Nephron progenitor cell (in vitro differentiated cells): ENCODE measurements around the gene RTN4RL2.

Source experiments
- DNase-seq: peaks from one replicate; pipeline ENCODE4 v3.0.0; 2021
- H3K27ac Mint-ChIP-seq: 2 replicates; pipeline ENCODE4 v1.8.0; 2021; ENCODE audit warnings: mild to moderate bottlenecking, moderate library complexity, mixed read lengths
- H3K27me3 Mint-ChIP-seq: 2 replicates; pipeline ENCODE4 v1.8.0; 2021; ENCODE audit warnings: mild to moderate bottlenecking, low read depth, mixed read lengths; ENCODE audit not compliant: poor library complexity
- H3K36me3 Mint-ChIP-seq: 2 replicates; pipeline ENCODE4 v1.8.0; 2021; ENCODE audit warnings: low read depth, mixed read lengths
- H3K4me1 Mint-ChIP-seq: 2 replicates; pipeline ENCODE4 v1.8.0; 2021; ENCODE audit warnings: mixed read lengths
- H3K4me3 Mint-ChIP-seq: 2 replicates; pipeline ENCODE4 v1.8.0; 2021; ENCODE audit warnings: mild to moderate bottlenecking, moderate library complexity, mixed read lengths
- H3K9me3 Mint-ChIP-seq: 2 replicates; pipeline ENCODE4 v1.8.0; 2021; ENCODE audit warnings: mild to moderate bottlenecking, moderate library complexity, mixed read lengths
- TF ChIP-seq, protein P1 (sequence below): fragments of 200-600 bp; sonication (generic); IDR thresholded peaks from 2 replicates; pipeline ENCODE4 v1.5.0; 2021; ENCODE audit warnings: antibody characterized with exemption

RTN4RL2 gene

DNA sequence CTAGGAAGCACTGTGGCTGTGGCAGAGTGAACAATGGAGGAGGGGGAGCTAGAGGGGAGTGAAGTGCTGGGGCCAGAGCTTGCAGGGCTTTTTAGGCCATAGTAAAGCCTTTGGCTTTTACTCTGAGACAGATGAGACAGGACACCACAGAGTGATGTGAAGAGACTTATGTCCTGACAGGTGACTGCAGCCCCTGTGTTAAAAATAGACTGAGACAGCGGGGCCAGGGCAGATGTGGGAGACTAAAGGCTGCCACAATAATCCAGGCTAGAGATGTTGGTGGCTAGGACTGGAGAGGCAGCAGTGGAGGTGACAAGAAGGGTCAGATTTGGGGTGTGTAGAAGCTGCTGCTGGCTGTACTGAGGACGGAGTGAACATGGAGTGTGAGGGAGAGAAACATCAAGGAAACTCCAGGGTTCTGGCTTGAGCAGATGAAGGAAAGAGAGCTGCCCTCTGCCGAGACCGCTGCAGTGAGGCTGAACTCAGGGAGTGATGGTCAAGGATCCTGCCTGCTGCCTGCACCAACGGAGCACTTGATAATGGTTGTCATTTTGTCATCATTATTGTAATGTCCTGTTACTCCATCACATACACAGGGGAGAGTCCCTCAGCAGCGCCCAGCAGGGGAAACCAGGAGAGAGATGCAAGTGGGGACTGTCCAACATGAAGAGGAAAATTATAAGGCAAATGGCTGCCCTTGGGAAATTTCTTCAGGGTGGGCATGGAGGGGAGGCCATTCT, 27.8 kb downstream of the RTN4RL2 start:
- H3K36me3 Mint-ChIP-seq, result peaks cover 9% of the 10 kb centered on the region
- H3K4me3 Mint-ChIP-seq, result no peak overlapping the region
- H3K4me1 Mint-ChIP-seq, result peaks cover 18% of the 10 kb centered on the region
- TF ChIP-seq, protein P1, sequence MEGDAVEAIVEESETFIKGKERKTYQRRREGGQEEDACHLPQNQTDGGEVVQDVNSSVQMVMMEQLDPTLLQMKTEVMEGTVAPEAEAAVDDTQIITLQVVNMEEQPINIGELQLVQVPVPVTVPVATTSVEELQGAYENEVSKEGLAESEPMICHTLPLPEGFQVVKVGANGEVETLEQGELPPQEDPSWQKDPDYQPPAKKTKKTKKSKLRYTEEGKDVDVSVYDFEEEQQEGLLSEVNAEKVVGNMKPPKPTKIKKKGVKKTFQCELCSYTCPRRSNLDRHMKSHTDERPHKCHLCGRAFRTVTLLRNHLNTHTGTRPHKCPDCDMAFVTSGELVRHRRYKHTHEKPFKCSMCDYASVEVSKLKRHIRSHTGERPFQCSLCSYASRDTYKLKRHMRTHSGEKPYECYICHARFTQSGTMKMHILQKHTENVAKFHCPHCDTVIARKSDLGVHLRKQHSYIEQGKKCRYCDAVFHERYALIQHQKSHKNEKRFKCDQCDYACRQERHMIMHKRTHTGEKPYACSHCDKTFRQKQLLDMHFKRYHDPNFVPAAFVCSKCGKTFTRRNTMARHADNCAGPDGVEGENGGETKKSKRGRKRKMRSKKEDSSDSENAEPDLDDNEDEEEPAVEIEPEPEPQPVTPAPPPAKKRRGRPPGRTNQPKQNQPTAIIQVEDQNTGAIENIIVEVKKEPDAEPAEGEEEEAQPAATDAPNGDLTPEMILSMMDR, result no peak
- no peak for DNase-seq
- peaks cover 3% of the 10 kb centered on the region for H3K27me3 Mint-ChIP-seq
- peak overlapping the region; percentile 3 for H3K27ac Mint-ChIP-seq
- no peaks in the 10 kb centered on the region for H3K9me3 Mint-ChIP-seq

DNA sequence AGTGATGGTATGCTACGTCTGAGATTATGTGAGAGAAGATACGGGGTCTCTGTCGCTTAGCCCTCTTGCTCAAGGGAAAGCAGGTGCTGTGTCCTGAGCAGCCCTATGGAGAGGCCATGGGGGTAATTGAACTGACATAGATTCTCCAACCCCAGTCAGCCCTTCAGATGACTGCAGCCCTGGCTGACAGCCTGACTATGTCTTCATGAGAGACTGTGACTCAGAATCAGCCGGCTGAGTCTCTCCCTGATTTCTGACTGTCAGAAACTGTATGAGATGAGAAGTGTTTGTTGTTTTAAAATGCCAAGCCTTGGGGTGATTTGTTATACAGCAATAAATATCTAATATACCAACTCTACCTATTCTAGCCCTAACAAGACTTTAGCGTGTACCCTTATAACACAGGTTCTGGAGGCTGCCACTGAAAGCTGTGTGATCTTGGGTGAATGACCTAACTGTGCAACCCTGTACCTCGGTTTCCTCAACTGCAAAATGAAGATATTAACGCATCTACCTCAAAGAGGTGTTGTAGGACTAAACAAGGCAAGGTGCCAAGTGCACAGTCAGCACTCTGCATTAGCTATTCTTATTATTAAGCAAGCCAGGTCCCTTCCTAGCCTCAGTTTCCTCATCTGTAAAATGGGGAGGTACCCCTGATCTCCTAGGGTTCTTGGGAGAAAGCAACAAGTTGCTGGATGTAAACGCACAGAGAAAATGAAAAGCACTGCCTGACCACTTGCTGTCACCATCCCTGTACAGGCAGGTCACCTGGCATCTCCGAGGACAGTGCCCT, 30.3 kb downstream of the RTN4RL2 start:
- Mint-ChIP-seq H3K4me3 (no peak overlapping the region), H3K36me3 (peaks cover 8% of the 10 kb centered on the region), H3K27me3 (peaks cover 3% of the 10 kb centered on the region), H3K9me3 (no peaks in the 10 kb centered on the region), H3K4me1 (peaks cover 12% of the 10 kb centered on the region), H3K27ac (no peak overlapping the region)
- TF ChIP-seq, protein P1, result no peak
- no peak for DNase-seq

DNA sequence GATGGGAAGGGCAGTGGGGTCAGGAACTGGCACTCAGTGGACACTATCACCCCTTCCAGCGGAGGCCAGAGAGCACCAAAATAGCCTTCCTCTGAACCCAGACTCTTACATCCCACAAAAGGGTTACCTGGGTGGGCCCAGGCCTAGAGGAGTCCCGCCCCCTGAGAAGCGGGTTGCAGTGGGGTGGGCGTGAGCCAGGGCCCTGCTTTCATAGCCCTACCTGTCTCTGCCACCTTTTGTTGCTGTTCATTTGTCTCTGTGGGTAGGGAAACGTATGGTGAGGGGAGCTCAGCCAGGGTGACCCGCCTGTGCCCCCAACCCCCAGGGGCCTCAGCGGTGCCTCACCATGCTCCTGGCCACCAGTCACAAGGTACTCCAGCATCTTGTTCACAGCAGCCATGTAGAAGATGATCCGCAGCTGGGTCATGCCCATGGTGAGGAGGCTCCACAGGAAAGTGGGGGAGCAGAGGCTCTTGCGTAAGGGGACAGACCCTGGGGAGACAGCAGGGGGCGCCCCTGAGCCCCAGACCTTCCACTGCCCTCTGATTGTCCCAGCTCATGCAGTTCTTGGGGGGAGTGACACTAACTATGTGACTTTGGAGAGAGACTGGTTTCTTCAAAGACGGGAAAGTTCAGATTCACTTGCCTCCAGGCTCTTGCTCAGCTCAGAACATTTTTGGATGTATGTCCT, 31.2 kb downstream of the RTN4RL2 start:
- H3K4me3 Mint-ChIP-seq, result no peak overlapping the region
- H3K36me3 Mint-ChIP-seq, result peaks cover 10% of the 10 kb centered on the region
- peak; percentile 54 for DNase-seq
- no peaks in the 10 kb centered on the region for H3K9me3 Mint-ChIP-seq
- H3K4me1 Mint-ChIP-seq, result peaks cover 20% of the 10 kb centered on the region
- H3K27me3 Mint-ChIP-seq, result peaks cover 6% of the 10 kb centered on the region
- TF ChIP-seq, protein P1, result peak; percentile 56
- no peak overlapping the region for H3K27ac Mint-ChIP-seq

DNA sequence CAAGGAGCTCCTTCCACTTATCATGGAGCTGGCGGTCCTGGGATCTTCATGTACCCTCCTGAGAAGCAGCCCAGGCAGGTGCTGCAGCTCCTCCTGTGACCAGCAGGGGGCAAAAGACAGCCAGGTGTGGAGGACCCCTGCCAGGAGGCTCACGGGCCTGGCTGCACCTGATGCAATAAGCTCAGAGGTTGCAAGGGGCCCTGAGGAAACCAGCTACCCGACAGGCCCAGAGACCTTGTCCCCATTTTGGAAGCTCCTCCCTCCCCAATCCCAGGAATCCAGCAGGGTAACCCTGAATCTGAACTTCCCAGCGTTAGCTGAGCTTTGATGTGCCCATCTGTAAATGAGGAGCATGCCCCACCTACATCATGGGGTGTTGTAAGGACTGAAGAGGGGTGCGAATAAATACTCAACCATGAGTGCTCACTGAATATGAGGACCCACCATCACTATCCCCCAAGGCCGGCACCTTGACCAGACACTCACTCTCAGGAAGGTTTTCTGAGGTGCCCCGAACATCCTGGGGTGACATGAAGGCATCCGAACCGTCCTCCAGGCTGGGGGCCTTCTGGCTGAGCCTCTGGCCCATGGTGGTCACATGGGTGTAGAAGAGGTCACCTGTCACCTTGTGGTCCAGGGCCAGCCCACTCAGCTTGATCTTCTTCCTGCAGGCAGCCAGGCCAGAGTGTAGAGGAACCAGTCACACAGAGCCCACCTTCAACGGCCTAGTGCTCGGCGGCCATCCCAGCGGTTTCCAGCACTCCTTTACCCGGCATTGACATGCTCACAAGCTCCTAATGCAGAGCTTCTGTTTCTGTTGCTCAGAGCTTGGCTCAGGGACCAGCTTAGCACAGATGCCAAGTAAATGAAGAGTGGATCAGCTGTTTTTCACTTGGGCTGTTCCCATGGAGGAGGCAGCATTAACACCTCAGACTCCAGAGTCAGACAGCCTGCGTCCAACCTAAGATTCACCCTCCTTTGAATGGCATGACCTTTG, 33.5 kb downstream of the RTN4RL2 start:
- DNase-seq, result peak; percentile 76
- no peak overlapping the region for H3K4me3 Mint-ChIP-seq
- TF ChIP-seq, protein P1, result peak; percentile 91
- H3K9me3 Mint-ChIP-seq, result no peaks in the 10 kb centered on the region
- peaks cover 10% of the 10 kb centered on the region for H3K36me3 Mint-ChIP-seq
- peaks cover 29% of the 10 kb centered on the region for H3K4me1 Mint-ChIP-seq
- no peak overlapping the region for H3K27ac Mint-ChIP-seq
- H3K27me3 Mint-ChIP-seq, result peaks cover 14% of the 10 kb centered on the region

DNA sequence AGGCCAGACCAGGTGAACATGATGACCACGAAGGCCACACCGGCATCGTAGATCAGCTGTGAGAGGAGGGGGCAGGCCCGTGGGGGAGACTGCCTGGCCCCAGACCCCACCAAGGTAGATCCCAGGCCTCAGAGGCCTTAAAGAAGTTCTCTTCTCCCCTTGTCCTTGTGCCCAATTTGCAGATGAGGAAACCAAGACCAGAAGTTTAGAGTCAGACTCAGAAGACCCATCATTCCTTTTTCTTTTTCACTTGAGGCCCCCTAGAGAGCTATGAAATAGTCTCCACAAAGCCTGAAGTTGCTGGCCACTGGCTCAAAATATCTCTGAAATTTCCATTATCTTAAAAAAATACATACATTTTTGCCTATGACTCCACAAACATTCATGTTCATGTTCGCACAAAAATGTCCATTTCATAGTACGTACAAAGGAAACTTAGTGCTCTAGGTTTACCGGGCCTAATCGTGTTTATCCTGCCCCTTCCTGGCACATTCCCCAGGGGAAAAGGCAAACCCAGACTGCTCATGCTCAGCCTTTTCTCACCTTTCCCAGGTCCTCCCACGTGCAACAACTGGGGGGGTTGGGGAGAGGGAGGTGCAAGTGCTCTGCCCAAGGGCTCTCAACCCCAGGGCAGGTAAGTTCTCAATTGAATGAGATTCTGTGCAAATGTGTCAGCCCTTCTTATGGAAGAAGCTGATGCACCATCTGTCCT, 35.9 kb downstream of the RTN4RL2 start:
- H3K27me3 Mint-ChIP-seq, result peaks cover 13% of the 10 kb centered on the region
- TF ChIP-seq, protein P1, result no peak
- no peak overlapping the region for H3K4me3 Mint-ChIP-seq

More for the DNA sequence above, 35.9 kb downstream of the RTN4RL2 start:
- H3K9me3 Mint-ChIP-seq, result no peaks in the 10 kb centered on the region
- peaks cover 46% of the 10 kb centered on the region for H3K4me1 Mint-ChIP-seq
- H3K27ac Mint-ChIP-seq, result peak overlapping the region; percentile 39
- no peak for DNase-seq
- peaks cover 10% of the 10 kb centered on the region for H3K36me3 Mint-ChIP-seq
